ENCODE measurements around the gene CFAP100. TPM values are rescaled to one million over a fixed set of nuclear protein-coding genes. Genes with fewer than 3 reads are reported as not detected.

The CFAP100 gene
- total RNA-seq, 4 donors from 2014 or later, result not detected

DNA sequence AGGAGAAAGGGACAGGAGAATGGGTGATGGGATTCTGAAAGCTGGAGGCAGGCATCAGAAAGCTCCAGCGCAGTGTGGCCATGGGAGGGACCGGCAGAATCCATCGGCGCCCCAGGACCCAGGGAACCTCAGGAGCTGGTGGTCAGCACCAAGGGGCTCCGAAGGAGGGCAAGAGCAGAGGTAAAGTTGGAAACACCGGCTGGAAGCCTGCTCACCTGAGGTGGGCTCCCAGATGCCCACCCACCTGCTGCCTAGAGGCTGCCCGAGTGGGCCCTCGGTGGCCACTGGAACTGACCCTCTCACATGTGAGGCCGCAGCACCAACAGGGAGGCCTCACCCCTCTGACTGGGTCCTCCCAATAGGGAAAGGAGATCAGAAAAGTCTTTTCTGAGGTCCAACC is 91.2 kb downstream of the CFAP100 start:
- 80 to 96% methylated on average over 1 to 9 of the region's 9 CpGs for WGBS, 2 donors (ENCODE audit: low coverage in 1 of 2)
- no peak overlapping the region for H3K4me3 ChIP-seq
- H3K36me3 ChIP-seq, result no peaks in the 10 kb centered on the region
- no peak overlapping the region for H3K27ac ChIP-seq
- DNase-seq, result no peak
- TF ChIP-seq EP300 (IDR thresholded peaks at IDR 0.05; ENCODE audit: low read depth), result no peak
- TF ChIP-seq POLR2A (IDR thresholded peaks at IDR 0.05), result no peak
- TF ChIP-seq POLR2AphosphoS5 (IDR thresholded peaks at IDR 0.05), result no peak
- no peak for TF ChIP-seq CTCF (IDR thresholded peaks at IDR 0.05)
- H3K27me3 ChIP-seq, result no peaks in the 10 kb centered on the region
- in situ Hi-C loops (cut with MboI; ENCODE audit: low pct_ligation_motif_present in 1 of 4, low pct_unique_long_range_greater_than_20kb in 1 of 4, low sequenced_read_pairs in 3 of 4) (no loop called here), intact Hi-C loops (cut with DNase I; ENCODE audit: low total_unique reads) (no loop called here)
- H3K4me1 ChIP-seq, result no peaks in the 10 kb centered on the region
- no peaks in the 10 kb centered on the region for H3K9me3 ChIP-seq

Other genes with a start within 250 kb of the CFAP100 start
- 10 to 100 TPM in 2 of 4 donors, 1 to 10 TPM in 2; 5.9 to 32.2 (median 16.1) TPM for gene ALDH1L1, start 214.3 kb upstream of the CFAP100 start, total RNA-seq
- 10 to 100 TPM in 2 of 4 donors, 1 to 10 TPM in 2; 4.0 to 19.5 (median 8.4) TPM for gene KLF15, start 37.5 kb upstream of the CFAP100 start, total RNA-seq
- gene ZXDC, start 81.0 kb downstream of the CFAP100 start, total RNA-seq, result 10 to 100 TPM; 44.6 to 81.2 (median 46.4) TPM
- gene UROC1, start 122.9 kb downstream of the CFAP100 start, total RNA-seq, result not detected
- 1 to 10 TPM in 3 of 4 donors, not detected in 1; 2.0 to 6.4 (median 4.9) TPM for gene CHST13, start 129.2 kb downstream of the CFAP100 start, total RNA-seq
- not detected for gene C3orf22, start 164.0 kb downstream of the CFAP100 start, total RNA-seq

Measured in transverse colon (tissue), 4 donors.